Breast epithelium (tissue), 4 donors: ENCODE measurements around the gene CDH4. TPM values are rescaled to one million over a fixed set of nuclear protein-coding genes. Genes with fewer than 3 reads are reported as not detected.
A peak's percentile ranks its signal among the peaks of the same experiment; 100 is the strongest.

Source experiments
- DNase-seq, 2 donors: peaks; one replicate each; pipeline ENCODE4 v3.0.0-alpha.2; 2019; ENCODE audit warnings: low spot score in 2 of 2
- H3K27ac ChIP-seq, 2 donors: fragments of 200-600 bp; sonication (generic) in 1 of 2; one replicate each; pipeline ENCODE4 v1.5.1; 2016 to 2019; ENCODE audit warnings: mild to moderate bottlenecking in 1 of 2
- H3K27me3 ChIP-seq, 2 donors: fragments of 200-600 bp; sonication (generic) in 1 of 2; one replicate each; pipeline versions ENCODE4 v1.5.1 to v1.6.0; 2017 to 2019; ENCODE audit warnings: control low read depth in 1 of 2, mild to moderate bottlenecking in 1 of 2
- H3K36me3 ChIP-seq: fragments of 200-600 bp; one replicate; pipeline ENCODE4 v1.5.1; 2019
- H3K4me1 ChIP-seq, 2 donors: fragments of 200-600 bp; sonication (generic); one replicate each; pipeline ENCODE4 v1.5.1; 2016 to 2019; ENCODE audit warnings: control low read depth in 1 of 2
- H3K4me3 ChIP-seq, 3 donors: fragments of 200-600 bp; sonication (generic); 1 replicate in 2 of 3; 2 replicates in 1 of 3; pipeline ENCODE4 v1.5.1; 2016 to 2019; ENCODE audit warnings: mild to moderate bottlenecking in 3 of 3, moderate library complexity in 2 of 3
- H3K9me3 ChIP-seq, 2 donors: fragments of 200-600 bp; sonication (generic) in 1 of 2; one replicate each; pipeline ENCODE4 v1.5.1; 2016 to 2019; ENCODE audit warnings: control low read depth in 1 of 2
- POLR2A ChIP-seq: fragments of 450-650 bp; IDR thresholded peaks from one replicate; pipeline ENCODE4 v1.6.1; 2016; ENCODE audit warnings: antibody characterized with exemption, mild to moderate bottlenecking, moderate library complexity
- POLR2AphosphoS5 ChIP-seq, 3 donors: sonication (generic); formaldehyde crosslinking; IDR thresholded peaks; one replicate each; pipeline ENCODE4 v1.6.1; 2017; ENCODE audit warnings: antibody characterized with exemption in 3 of 3
- intact Hi-C: fragments of 100-400 bp; cut with DNase I; formaldehyde crosslinking; loops from one replicate; pipeline ENCODE4 v1.15.1; 2023; ENCODE audit warnings: low total_unique reads
- total RNA-seq, 3 donors: library from RNA; depleted of rRNA; stranded (reverse); fragments of >200 nt; gene quantifications; one replicate each; pipeline ENCODE4 v1.1.0, GENCODE V29; 2016
- TF ChIP-seq, protein P1 (sequence below), 3 donors: fragments of 450-650 bp; IDR thresholded peaks; one replicate each; pipeline ENCODE4 v1.5.1; 2016 to 2017; ENCODE audit warnings: antibody characterized with exemption in 3 of 3, mild to moderate bottlenecking in 3 of 3, moderate library complexity in 3 of 3

CDH4 gene
- total RNA-seq, 3 donors from 2014 or later, result under 0.01 TPM; not detected in 2

DNA sequence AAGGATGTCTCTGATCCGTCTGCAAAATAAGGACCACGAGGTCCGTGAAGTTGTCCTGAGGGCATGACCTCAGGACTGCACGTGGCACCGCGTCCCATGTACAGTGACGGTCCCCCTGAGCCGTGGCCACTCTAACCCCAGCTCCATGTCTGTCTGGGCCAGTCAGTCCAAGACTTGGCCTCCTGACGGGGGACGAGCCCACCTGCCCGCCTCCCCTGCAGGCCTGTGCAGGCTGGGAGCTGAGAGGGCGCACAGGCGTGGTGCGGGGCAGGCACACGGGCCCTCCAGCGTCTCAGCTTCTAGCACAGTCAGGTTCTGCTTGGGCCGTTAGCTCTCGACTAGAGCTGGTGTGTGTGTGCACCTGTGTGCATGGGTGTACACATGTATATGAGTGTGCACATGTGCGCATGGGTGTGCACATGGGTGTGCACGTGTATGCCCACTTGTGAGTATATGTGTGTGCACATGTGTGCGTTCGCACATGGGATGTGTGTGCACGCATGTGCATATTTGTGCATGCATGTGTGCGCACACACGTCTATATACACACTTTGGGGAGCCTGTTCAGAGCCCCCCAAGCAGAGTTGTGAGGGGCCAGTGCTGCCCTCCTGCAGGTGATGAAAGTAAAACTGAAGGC, 506.6 kb downstream of the CDH4 start:
- H3K27me3 ChIP-seq, result peaks cover 0 to 19% of the 10 kb centered on the region in 2 donors

DNA sequence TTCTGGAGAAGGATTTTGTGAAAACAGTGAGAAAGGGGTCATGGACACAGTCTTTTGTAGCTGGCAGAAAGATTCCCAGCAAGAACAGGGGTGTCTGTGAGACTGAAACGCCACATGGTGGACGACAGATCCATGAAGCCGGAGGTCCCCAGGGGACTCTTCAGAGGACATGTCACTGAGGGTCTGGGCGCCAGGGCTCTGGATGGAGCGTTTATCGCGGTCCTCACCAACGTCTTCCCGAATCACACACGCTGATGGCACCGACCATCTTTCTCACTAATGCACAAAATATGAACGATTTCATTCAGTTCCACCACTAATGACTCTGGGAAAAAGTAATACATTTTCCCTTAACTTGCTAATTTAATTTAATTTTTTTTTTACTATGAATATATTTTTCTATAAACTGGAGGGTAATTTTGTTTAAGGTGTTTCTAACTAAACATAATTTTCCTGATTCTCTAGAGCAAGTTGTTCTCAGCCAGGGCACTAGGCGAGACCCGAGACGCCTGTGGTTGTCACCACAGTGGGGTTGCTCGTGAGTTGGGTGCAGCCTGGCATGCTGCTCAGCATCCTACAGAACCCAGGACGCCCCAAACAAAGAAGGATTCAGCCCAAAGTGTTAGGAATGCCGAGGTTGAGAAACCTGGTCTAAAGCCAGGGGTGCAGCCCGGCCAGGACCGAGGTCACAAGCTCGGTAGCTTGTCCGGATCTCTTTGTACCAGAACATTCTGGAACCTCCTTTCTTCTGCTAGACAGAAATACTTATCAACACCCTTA, 507.4 kb downstream of the CDH4 start:
- no peak overlapping the region for H3K4me3 ChIP-seq
- H3K27ac ChIP-seq, result no peak overlapping the region
- no peak for TF ChIP-seq POLR2A
- no peak for TF ChIP-seq POLR2AphosphoS5 (IDR thresholded peaks at IDR 0.05)
- TF ChIP-seq, protein P1, sequence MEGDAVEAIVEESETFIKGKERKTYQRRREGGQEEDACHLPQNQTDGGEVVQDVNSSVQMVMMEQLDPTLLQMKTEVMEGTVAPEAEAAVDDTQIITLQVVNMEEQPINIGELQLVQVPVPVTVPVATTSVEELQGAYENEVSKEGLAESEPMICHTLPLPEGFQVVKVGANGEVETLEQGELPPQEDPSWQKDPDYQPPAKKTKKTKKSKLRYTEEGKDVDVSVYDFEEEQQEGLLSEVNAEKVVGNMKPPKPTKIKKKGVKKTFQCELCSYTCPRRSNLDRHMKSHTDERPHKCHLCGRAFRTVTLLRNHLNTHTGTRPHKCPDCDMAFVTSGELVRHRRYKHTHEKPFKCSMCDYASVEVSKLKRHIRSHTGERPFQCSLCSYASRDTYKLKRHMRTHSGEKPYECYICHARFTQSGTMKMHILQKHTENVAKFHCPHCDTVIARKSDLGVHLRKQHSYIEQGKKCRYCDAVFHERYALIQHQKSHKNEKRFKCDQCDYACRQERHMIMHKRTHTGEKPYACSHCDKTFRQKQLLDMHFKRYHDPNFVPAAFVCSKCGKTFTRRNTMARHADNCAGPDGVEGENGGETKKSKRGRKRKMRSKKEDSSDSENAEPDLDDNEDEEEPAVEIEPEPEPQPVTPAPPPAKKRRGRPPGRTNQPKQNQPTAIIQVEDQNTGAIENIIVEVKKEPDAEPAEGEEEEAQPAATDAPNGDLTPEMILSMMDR (IDR thresholded peaks at IDR 0.05), result no peak
- no peaks in the 10 kb centered on the region for H3K9me3 ChIP-seq
- H3K27me3 ChIP-seq, result peaks cover 0 to 27% of the 10 kb centered on the region in 2 donors
- peak in 1 of 2 donors; percentile 31 for DNase-seq
- intact Hi-C loops, result no loop called here
- no peaks in the 10 kb centered on the region for H3K36me3 ChIP-seq
- H3K4me1 ChIP-seq, result no peaks in the 10 kb centered on the region

More for the DNA sequence above, 506.6 kb downstream of the CDH4 start:
- Histone ChIP-seq H3K36me3 (no peaks in the 10 kb centered on the region), H3K4me1 (no peaks in the 10 kb centered on the region), H3K4me3 (no peak overlapping the region), H3K9me3 (no peaks in the 10 kb centered on the region), H3K27ac (no peak overlapping the region)
- intact Hi-C loops, result no loop called here
- DNase-seq, result peak in 1 of 2 donors; percentile 28
- TF ChIP-seq, protein P1 (IDR thresholded peaks at IDR 0.05), result no peak
- no peak for TF ChIP-seq POLR2A
- TF ChIP-seq POLR2AphosphoS5 (IDR thresholded peaks at IDR 0.05), result no peak

DNA sequence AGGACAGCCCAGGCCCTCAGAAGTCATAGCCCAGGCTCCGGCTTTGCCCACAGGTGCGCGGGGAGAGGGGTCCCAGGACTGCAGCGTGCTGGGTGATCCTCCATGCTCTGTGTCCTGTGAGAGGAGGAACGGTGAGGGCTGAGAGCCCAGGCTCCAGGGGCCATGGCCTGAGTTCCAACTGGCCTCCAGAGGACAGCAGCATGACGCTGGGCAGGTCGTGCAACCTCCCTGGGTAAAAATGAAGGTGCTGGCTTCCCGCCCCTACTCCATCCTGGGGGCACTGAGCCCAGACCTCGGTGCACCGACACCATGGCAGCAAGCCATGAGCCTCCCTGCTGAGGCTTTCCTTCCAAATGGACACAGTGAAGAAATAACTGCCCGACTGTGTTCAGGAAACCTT, 508.3 kb downstream of the CDH4 start:
- TF ChIP-seq POLR2A (no peak), POLR2AphosphoS5 (IDR thresholded peaks at IDR 0.05) (no peak)
- TF ChIP-seq, protein P1 (IDR thresholded peaks at IDR 0.05), result no peak
- H3K4me1 ChIP-seq, result no peaks in the 10 kb centered on the region
- peak in 1 of 2 donors; percentile 25 for DNase-seq
- H3K27me3 ChIP-seq, result peaks cover 0 to 33% of the 10 kb centered on the region in 2 donors
- no peak overlapping the region for H3K4me3 ChIP-seq
- H3K27ac ChIP-seq, result no peak overlapping the region
- H3K36me3 ChIP-seq, result no peaks in the 10 kb centered on the region
- intact Hi-C loops, result no loop called here
- H3K9me3 ChIP-seq, result no peaks in the 10 kb centered on the region

DNA sequence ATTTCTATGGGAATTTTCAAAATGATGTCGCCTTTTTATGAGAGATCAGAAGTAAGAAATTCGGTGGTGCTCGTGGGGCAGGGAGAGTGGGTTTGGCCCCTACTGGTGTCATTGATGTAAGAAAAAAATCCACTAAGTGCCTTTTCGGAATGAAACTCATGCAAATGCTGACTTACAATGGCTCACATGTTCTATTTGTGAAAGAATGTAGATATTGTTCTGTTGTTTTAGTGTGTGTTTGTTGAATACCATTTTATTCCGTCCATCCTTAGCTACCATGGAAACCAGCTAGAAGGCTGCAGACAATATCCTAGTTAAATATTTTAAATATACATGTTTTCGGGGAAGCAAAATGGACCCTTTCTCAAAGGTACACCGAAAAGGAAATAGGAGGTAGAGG, 508.7 kb downstream of the CDH4 start:
- Histone ChIP-seq H3K4me1 (no peaks in the 10 kb centered on the region), H3K36me3 (no peaks in the 10 kb centered on the region), H3K27me3 (peaks cover 0 to 33% of the 10 kb centered on the region in 2 donors), H3K4me3 (no peak overlapping the region), H3K9me3 (no peaks in the 10 kb centered on the region), H3K27ac (no peak overlapping the region)
- intact Hi-C loops, result no loop called here
- DNase-seq, result no peak
- no peak for TF ChIP-seq POLR2A
- TF ChIP-seq, protein P1 (IDR thresholded peaks at IDR 0.05), result no peak
- TF ChIP-seq POLR2AphosphoS5 (IDR thresholded peaks at IDR 0.05), result no peak
